ENCODE data around the gene ILDR1.

Gene ILDR1

GRCh38 chr3:121992601-121993560, 29.2 kb downstream of the ILDR1 start:
- peak; percentile 78 for DNase-seq

GRCh38 chr3:121989943-121990342, 32.1 kb downstream of the ILDR1 start:
- DNase-seq = no peak

GRCh38 chr3:121988146-121988545, 33.9 kb downstream of the ILDR1 start:
- DNase-seq = no peak

- no peak for DNase-seq
Measured at GRCh38 chr3:121985846-121986245, 36.2 kb downstream of the ILDR1 start.

GRCh38 chr3:121981473-121981872, 40.6 kb downstream of the ILDR1 start:
- DNase-seq = no peak

- DNase-seq = no peak
Measured at GRCh38 chr3:121980450-121980796, 41.6 kb downstream of the ILDR1 start.

- no peak for DNase-seq
Measured at GRCh38 chr3:121979734-121980449, 42.2 kb downstream of the ILDR1 start.

GRCh38 chr3:121979246-121979645, 42.8 kb downstream of the ILDR1 start:
- no peak for DNase-seq

GRCh38 chr3:121976727-121977126, 45.3 kb downstream of the ILDR1 start:
- DNase-seq = no peak

- DNase-seq = no peak
Measured at GRCh38 chr3:121975702-121976302, 46.2 kb downstream of the ILDR1 start.

GRCh38 chr3:121974601-121975111, 47.4 kb downstream of the ILDR1 start:
- DNase-seq = no peak

- DNase-seq = no peak
Measured at GRCh38 chr3:121970047-121970446, 52.0 kb downstream of the ILDR1 start.

GRCh38 chr3:121969631-121970030, 52.4 kb downstream of the ILDR1 start:
- DNase-seq = no peak

GRCh38 chr3:121963608-121964007, 58.4 kb downstream of the ILDR1 start:
- no peak for DNase-seq

- no peak for DNase-seq
Measured at GRCh38 chr3:121962443-121962842, 59.6 kb downstream of the ILDR1 start.

- no peak for DNase-seq
Measured at GRCh38 chr3:121961283-121961682, 60.8 kb downstream of the ILDR1 start.

GRCh38 chr3:121958801-121959200, 63.2 kb downstream of the ILDR1 start:
- no peak for DNase-seq

- peak; percentile 75 for DNase-seq
Measured at GRCh38 chr3:121957674-121958415, 64.2 kb downstream of the ILDR1 start.

GRCh38 chr3:121956363-121956762, 65.7 kb downstream of the ILDR1 start:
- no peak for DNase-seq

- DNase-seq = no peak
Measured at GRCh38 chr3:121951291-121951919, 70.6 kb downstream of the ILDR1 start.

- DNase-seq = no peak
Measured at GRCh38 chr3:121948641-121949040, 73.4 kb downstream of the ILDR1 start.

GRCh38 chr3:121943431-121943830, 78.6 kb downstream of the ILDR1 start:
- no peak for DNase-seq
